ENCODE measurements around the gene CCL28.
"Not testable (repeated sequence)": the region's sequence is repeated elsewhere in the genome, so short reads cannot be mapped to it uniquely, and the experiment has no call there.

CCL28 gene

DNA sequence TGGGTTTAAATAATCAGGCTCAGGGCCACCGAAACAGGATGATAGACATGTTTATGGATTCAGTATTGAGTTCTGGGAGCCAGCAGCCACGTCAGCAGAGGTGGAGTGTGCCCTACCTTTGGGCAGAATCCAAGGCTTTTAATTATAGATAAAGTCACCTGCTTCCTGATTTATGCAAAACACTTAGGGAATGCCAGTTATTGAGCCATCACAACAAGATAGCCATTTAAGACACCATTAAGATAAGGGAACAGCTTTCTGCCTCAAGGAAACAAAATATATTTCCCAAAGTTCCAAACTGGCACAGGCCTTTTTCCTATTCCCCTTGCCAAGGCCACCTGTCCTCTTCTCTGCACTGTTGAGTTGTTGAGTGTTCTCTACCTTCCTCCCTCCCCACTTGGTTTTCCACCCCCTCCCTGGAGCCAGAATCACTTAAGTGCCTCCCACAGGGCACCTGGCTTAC, 2.4 kb downstream of the CCL28 start:
- no peak for DNase-seq

DNA sequence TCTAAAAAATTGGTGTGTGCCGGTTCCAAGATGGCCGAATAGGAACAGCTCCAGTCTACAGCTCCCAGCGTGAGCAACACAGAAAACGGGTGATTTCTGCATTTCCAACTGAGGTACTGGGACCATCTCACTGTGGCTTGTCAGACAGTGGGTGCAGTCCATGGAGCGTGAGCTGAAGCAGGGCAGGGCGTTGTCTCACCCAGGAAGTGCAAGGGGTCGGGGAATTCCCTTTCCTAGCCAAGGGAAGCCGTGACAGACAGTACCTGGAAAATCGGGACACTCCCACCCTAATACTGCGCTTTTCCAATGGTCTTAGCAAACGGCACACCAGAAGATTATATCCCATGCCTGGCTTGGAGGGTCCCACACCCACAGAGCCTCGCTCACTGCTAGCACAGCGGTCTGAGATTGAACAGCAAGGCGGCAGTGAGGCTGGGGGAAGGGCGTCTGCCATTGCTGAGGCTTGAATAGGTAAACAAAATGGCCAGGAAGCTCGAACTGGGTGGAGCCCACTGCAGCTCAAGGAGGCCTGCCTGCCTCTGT, 9.6 kb downstream of the CCL28 start:
- DNase-seq = not testable (repeated sequence)

GRCh38 chr5:43401827-43402226, 10.4 kb downstream of the CCL28 start:
- no peak for DNase-seq

DNA sequence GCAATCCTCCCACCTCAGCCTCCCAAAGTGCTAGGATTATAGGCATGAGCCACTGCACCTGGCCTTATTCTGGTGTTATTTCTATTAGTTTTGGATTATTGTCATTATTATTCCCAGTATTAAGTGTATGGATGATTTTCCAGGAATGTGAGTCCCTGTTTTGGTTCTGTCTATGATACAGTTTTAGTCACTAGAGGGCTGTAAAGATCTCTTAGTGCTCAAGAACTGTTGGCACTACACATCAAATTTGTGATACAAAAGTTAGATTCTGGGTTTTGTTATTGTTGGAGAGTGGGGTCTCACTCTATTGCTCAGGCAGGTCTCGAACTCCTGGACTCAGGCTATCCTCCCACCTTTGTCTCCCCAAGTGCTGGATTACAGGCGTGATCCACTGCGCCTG, 12.1 kb downstream of the CCL28 start:
- DNase-seq = no peak

- DNase-seq = peak; percentile 6 to 50 (median 38)
These were observed 15.4 kb downstream of the CCL28 start for GRCh38 chr5:43396762-43397304.

DNA sequence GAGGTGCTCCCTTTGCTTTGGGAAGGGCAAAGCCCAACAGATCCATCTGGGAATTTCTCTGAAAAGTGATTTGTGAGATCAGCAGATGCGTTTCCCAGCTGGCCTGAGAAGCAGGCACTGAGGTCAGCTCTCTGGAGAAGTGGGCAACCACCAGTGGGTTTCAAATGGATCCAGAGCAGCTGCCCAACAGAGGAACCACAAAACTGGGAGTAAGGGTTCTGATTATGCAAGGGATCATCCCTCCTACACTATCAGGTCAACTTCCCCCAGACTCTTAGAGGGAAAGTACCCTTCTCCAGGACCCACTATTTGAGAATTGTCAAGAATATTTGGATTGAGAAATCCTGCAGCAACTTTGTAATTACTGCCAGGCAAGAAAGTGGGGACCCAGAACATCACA, 21.7 kb downstream of the CCL28 start:
- no peak for DNase-seq

GRCh38 chr5:43389679-43390329, 22.4 kb downstream of the CCL28 start:
- peak; percentile 2 to 13 (median 6) for DNase-seq

GRCh38 chr5:43386960-43387362, 25.2 kb downstream of the CCL28 start:
- DNase-seq = no peak

DNA sequence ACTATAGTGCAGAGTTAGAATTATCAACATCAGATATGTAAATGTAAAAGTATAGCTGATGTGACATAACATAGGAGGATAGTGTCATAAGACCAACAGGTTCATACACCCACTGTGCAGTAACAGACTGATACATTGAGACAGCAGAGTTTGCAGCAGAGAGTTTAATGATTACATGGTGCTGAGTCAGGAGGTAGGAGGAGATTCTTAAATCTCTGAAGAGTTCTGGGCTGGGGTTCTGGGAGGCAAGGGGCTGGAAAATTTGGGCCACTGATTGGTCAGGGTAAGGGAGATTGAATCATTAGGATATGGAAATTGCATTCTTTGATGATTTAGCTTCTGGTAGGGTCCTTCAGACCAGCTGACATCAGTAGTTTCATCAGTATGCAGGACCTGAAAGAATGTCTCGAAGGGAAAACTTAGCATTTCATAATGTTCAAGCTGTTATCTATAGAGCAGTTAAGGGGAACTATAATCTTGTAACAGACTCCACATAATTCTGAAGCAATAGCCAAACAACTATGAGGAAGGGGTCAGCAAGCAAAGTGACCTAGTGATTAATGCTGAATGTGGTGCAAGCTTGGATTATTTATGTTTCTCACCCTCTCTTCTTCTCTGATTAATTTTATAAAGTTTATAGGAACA, 35.6 kb downstream of the CCL28 start:
- DNase-seq = no peak

DNA sequence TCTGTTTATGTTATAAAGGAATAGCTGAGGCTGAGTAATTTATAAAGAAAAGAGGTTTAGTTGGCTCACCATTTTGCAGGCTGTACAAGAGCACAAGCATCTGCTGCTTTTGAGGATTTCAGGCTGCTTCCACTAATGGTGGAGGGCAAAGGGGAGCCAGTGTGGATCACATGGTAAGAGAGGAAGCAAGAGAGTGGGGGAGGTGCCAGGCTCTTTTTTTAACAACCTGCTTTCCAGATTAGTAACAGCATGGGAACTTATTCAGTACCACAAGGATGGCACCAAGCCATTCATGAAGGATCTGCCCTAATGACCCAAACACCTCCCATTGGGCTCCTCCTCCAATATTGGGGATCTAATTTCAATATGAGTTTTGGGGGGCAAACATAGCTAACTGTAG, 40.4 kb downstream of the CCL28 start:
- DNase-seq = no peak

- DNase-seq = no peak
These were observed 41.8 kb downstream of the CCL28 start for GRCh38 chr5:43370352-43370751.

GRCh38 chr5:43369651-43370050, 42.5 kb downstream of the CCL28 start:
- DNase-seq = no peak

- DNase-seq = no peak
These were observed 44.1 kb downstream of the CCL28 start for GRCh38 chr5:43367909-43368669.

DNA sequence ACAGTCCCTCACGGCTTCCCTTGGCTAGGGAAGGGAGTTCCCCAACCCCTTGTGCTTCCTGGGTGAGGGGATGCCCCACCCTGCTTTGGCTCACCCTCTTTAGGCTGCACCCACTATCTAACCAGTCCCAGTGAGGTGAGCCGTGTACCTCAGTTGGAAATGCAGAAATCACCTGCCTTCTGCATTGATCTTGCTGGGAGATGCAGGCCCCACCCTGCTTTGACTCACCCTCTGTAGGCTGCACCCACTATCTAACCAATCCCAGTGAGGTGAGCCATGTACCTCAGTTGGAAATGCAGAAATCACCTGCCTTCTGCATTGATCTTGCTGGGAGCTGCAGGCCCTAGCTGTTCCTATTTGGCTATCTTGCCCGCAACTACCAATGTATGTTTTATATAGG, 44.7 kb downstream of the CCL28 start:
- DNase-seq = no peak

- not testable (repeated sequence) for DNase-seq
These were observed 45.4 kb downstream of the CCL28 start for GRCh38 chr5:43366680-43367246.

DNA sequence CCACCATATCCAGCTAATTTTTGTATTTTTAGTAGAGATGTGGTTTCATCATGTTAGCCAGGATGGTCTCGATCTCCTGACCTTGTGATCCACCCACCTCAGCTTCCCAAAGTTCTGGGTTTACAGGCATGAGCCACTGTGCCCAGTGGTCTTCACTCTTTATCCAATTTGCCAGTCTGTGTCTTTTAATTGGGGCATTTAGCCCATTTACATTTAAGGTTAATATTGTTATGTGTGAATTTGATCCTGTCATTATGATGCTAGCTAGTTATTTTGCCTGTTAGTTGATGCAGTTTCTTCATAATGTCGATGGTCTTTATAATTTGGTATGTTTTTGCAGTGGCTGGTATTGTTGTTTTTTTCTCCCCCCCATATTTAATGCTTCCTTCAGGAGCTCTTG, 47.0 kb downstream of the CCL28 start:
- not testable (repeated sequence) for DNase-seq

GRCh38 chr5:43363445-43364152, 48.6 kb downstream of the CCL28 start:
- DNase-seq = no peak

GRCh38 chr5:43362725-43363435, 49.3 kb downstream of the CCL28 start:
- DNase-seq = no peak

- no peak for DNase-seq
These were observed 53.5 kb downstream of the CCL28 start for GRCh38 chr5:43358726-43359125.

DNA sequence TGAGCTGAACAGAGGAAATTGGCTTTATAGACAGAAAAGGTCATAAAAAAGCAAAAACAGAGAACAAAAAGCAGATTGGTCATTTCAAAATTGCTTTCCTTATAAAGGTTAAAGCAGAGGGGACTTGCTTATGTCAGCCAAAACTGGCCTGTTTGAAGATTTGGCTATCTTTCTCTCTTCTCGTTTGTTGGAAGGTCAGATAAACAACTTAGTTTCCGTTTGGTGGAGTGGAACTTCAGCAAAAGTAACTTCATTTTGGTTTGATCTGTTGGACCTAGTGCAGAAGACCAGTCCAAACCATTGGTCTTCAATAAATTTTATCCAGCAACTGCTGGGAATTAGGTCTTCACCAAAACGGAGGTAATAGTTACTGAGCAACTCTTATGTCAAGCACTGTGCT, 53.9 kb downstream of the CCL28 start:
- no peak for DNase-seq

DNA sequence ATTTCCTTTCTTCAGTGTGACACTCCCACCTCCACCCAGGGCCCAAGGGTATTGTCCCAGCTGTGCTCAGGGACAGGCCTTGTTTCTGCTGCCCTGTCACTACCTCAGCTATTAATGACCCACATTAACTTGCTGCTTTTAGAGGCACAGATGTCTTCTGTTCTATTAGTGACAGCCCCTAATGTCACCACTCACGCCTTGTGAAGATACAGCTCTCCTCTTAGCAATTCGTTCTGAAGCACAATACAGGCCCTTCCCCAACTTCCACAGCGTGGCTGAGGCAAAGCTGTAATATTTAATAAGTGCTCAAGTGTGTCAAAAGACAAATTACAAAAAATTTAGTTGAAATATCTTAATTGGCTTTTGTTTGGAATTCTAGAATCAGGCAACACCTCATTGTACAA, 54.3 kb downstream of the CCL28 start:
- no peak for DNase-seq

DNA sequence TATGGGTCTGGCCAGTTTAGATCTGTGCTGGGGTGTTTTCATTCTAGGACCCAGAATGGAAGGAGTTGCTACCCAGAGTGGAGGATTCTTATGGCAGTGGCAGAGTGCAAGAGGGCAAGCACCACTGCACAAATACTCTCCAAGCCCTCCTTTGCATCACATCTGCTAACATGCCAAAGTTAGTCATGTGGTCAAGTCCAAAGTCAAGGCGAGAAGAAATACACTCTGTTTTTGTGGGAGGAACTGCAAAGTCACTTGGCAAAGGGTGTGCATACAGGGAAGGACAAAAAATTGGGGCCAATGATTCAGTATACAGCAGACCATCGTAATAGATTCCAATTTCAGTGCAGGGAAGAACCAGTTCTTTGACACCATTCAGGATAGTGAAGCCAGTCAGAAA, 55.1 kb downstream of the CCL28 start:
- DNase-seq = no peak

All from activated CD4-positive, CD25-positive, alpha-beta regulatory T cell (primary cell).